ENCODE measurements around the gene ARHGEF9.

Gene ARHGEF9

DNA sequence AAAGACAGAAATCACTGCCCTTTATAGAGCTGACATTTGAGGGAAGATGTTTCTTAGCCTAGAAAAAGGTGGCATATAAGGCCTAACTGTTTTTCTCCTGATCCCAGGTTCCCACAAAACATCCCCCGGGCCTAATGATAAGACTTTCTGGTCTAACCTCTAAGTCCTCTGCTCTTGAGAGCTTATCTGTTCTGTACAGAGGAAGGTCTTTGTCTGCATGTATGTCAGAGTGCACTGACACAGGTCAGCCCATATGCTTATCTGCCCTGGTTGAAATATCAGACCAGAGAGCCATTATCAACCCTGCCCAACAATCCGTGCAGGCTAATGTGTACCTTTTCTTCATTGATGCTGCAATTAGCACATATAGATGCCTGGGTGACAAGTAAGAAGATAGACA is 76.2 kb downstream of the ARHGEF9 start:
- H3K9ac ChIP-seq (ENCODE audit: low read length), result no peak overlapping the region
- no peaks in the 10 kb centered on the region for H3K4me1 ChIP-seq (ENCODE audit: control insufficient read depth, low read depth, low read length)
- no peak overlapping the region for H3K27ac ChIP-seq (ENCODE audit: low read length)
- no peak overlapping the region for H3K4me3 ChIP-seq (ENCODE audit: low read length)
- H3K9me3 ChIP-seq (ENCODE audit: control insufficient read depth, low read depth, low read length), result peaks cover 9% of the 10 kb centered on the region
- peaks cover 12% of the 10 kb centered on the region for H3K36me3 ChIP-seq (ENCODE audit: control insufficient read depth, low read depth, low read length)
- H3K27me3 ChIP-seq (ENCODE audit: control insufficient read depth, insufficient read depth, low read length), result no peaks in the 10 kb centered on the region

GRCh38 chrX:63702556-63702955 is 82.5 kb downstream of the ARHGEF9 start:
- Histone ChIP-seq H3K4me1 (ENCODE audit: control insufficient read depth, low read depth, low read length) (no peaks in the 10 kb centered on the region), H3K9ac (ENCODE audit: low read length) (no peak overlapping the region), H3K27me3 (ENCODE audit: control insufficient read depth, insufficient read depth, low read length) (no peaks in the 10 kb centered on the region), H3K9me3 (ENCODE audit: control insufficient read depth, low read depth, low read length) (peaks cover 16% of the 10 kb centered on the region), H3K4me3 (ENCODE audit: low read length) (no peak overlapping the region), H3K36me3 (ENCODE audit: control insufficient read depth, low read depth, low read length) (peaks cover 24% of the 10 kb centered on the region), H3K27ac (ENCODE audit: low read length) (no peak overlapping the region)

GRCh38 chrX:63686878-63687714 is 97.9 kb downstream of the ARHGEF9 start:
- H3K4me3 ChIP-seq (ENCODE audit: low read length), result no peak overlapping the region
- H3K27me3 ChIP-seq (ENCODE audit: control insufficient read depth, insufficient read depth, low read length), result no peaks in the 10 kb centered on the region
- no peak overlapping the region for H3K9ac ChIP-seq (ENCODE audit: low read length)
- no peaks in the 10 kb centered on the region for H3K4me1 ChIP-seq (ENCODE audit: control insufficient read depth, low read depth, low read length)
- H3K27ac ChIP-seq (ENCODE audit: low read length), result no peak overlapping the region
- H3K36me3 ChIP-seq (ENCODE audit: control insufficient read depth, low read depth, low read length), result no peaks in the 10 kb centered on the region
- peaks cover 38% of the 10 kb centered on the region for H3K9me3 ChIP-seq (ENCODE audit: control insufficient read depth, low read depth, low read length)

- Histone ChIP-seq H3K27me3 (ENCODE audit: control insufficient read depth, insufficient read depth, low read length) (no peaks in the 10 kb centered on the region), H3K36me3 (ENCODE audit: control insufficient read depth, low read depth, low read length) (peaks cover 3% of the 10 kb centered on the region), H3K9me3 (ENCODE audit: control insufficient read depth, low read depth, low read length) (peaks cover 13% of the 10 kb centered on the region), H3K9ac (ENCODE audit: low read length) (no peak overlapping the region), H3K4me1 (ENCODE audit: control insufficient read depth, low read depth, low read length) (no peaks in the 10 kb centered on the region), H3K4me3 (ENCODE audit: low read length) (no peak overlapping the region), H3K27ac (ENCODE audit: low read length) (no peak overlapping the region)
Measured at GRCh38 chrX:63680423-63680822, 104.6 kb downstream of the ARHGEF9 start.

DNA sequence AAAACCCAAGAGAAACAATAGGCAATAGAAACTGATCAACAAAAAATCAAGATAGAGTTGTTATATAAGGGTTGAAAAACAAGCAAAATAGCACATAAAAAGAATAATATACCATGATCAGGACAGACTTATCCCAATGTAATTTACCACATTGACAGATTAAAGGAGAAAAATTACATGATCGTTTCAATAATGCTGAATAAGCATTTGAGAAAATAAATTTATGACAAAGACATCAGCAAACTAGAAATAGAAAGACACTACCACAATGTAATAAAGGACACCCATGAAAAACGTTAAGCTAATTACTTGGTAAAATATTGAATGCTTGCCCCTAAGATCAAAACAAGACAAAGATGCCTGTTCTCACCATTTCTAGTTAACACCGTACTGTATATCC is 105.6 kb downstream of the ARHGEF9 start:
- H3K27ac ChIP-seq (ENCODE audit: low read length), result no peak overlapping the region
- no peak overlapping the region for H3K9ac ChIP-seq (ENCODE audit: low read length)
- H3K4me1 ChIP-seq (ENCODE audit: control insufficient read depth, low read depth, low read length), result no peaks in the 10 kb centered on the region
- peaks cover 13% of the 10 kb centered on the region for H3K9me3 ChIP-seq (ENCODE audit: control insufficient read depth, low read depth, low read length)
- H3K36me3 ChIP-seq (ENCODE audit: control insufficient read depth, low read depth, low read length), result peaks cover 3% of the 10 kb centered on the region
- no peaks in the 10 kb centered on the region for H3K27me3 ChIP-seq (ENCODE audit: control insufficient read depth, insufficient read depth, low read length)
- no peak overlapping the region for H3K4me3 ChIP-seq (ENCODE audit: low read length)

GRCh38 chrX:63675716-63676115 is 109.3 kb downstream of the ARHGEF9 start:
- Histone ChIP-seq H3K36me3 (ENCODE audit: control insufficient read depth, low read depth, low read length) (peaks cover 32% of the 10 kb centered on the region), H3K27me3 (ENCODE audit: control insufficient read depth, insufficient read depth, low read length) (no peaks in the 10 kb centered on the region), H3K9me3 (ENCODE audit: control insufficient read depth, low read depth, low read length) (peaks cover 8% of the 10 kb centered on the region), H3K27ac (ENCODE audit: low read length) (no peak overlapping the region), H3K9ac (ENCODE audit: low read length) (no peak overlapping the region), H3K4me3 (ENCODE audit: low read length) (no peak overlapping the region), H3K4me1 (ENCODE audit: control insufficient read depth, low read depth, low read length) (no peaks in the 10 kb centered on the region)

GRCh38 chrX:63673896-63674295 is 111.1 kb downstream of the ARHGEF9 start:
- no peak overlapping the region for H3K27ac ChIP-seq (ENCODE audit: low read length)
- H3K9ac ChIP-seq (ENCODE audit: low read length), result no peak overlapping the region
- H3K9me3 ChIP-seq (ENCODE audit: control insufficient read depth, low read depth, low read length), result peaks cover 13% of the 10 kb centered on the region
- peaks cover 36% of the 10 kb centered on the region for H3K36me3 ChIP-seq (ENCODE audit: control insufficient read depth, low read depth, low read length)
- H3K27me3 ChIP-seq (ENCODE audit: control insufficient read depth, insufficient read depth, low read length), result no peaks in the 10 kb centered on the region
- H3K4me1 ChIP-seq (ENCODE audit: control insufficient read depth, low read depth, low read length), result no peaks in the 10 kb centered on the region
- no peak overlapping the region for H3K4me3 ChIP-seq (ENCODE audit: low read length)

- Histone ChIP-seq H3K9me3 (ENCODE audit: control insufficient read depth, low read depth, low read length) (peaks cover 15% of the 10 kb centered on the region), H3K27ac (ENCODE audit: low read length) (no peak overlapping the region), H3K9ac (ENCODE audit: low read length) (no peak overlapping the region), H3K36me3 (ENCODE audit: control insufficient read depth, low read depth, low read length) (peaks cover 13% of the 10 kb centered on the region), H3K27me3 (ENCODE audit: control insufficient read depth, insufficient read depth, low read length) (no peaks in the 10 kb centered on the region), H3K4me1 (ENCODE audit: control insufficient read depth, low read depth, low read length) (no peaks in the 10 kb centered on the region), H3K4me3 (ENCODE audit: low read length) (no peak overlapping the region)
Measured at GRCh38 chrX:63664741-63665140, 120.3 kb downstream of the ARHGEF9 start.

- no peak overlapping the region for H3K9ac ChIP-seq (ENCODE audit: low read length)
- H3K4me1 ChIP-seq (ENCODE audit: control insufficient read depth, low read depth, low read length), result no peaks in the 10 kb centered on the region
- no peaks in the 10 kb centered on the region for H3K27me3 ChIP-seq (ENCODE audit: control insufficient read depth, insufficient read depth, low read length)
- peaks cover 13% of the 10 kb centered on the region for H3K9me3 ChIP-seq (ENCODE audit: control insufficient read depth, low read depth, low read length)
- H3K36me3 ChIP-seq (ENCODE audit: control insufficient read depth, low read depth, low read length), result peaks cover 13% of the 10 kb centered on the region
- no peak overlapping the region for H3K4me3 ChIP-seq (ENCODE audit: low read length)
- no peak overlapping the region for H3K27ac ChIP-seq (ENCODE audit: low read length)
Measured at GRCh38 chrX:63664083-63664482, 120.9 kb downstream of the ARHGEF9 start.

DNA sequence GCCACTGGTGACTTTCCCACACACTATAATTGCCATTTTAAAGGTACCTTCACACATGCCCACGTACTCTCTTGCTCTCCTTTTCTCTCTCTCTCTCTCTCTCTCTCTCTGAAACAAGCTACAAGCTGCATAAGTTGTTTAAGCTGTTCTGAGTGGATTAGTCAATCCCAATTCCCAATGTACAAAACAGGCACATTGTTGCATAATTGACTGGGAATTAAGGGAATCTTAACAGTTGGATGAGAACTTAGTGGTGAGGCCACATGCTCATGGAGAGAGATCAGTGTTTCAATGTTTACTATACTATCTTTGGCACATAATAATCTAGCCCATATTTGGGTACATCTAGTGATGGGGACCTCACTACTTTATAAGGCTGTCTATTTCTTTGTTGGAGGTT is 123.3 kb downstream of the ARHGEF9 start:
- no peaks in the 10 kb centered on the region for H3K27me3 ChIP-seq (ENCODE audit: control insufficient read depth, insufficient read depth, low read length)
- H3K4me3 ChIP-seq (ENCODE audit: low read length), result no peak overlapping the region
- no peak overlapping the region for H3K27ac ChIP-seq (ENCODE audit: low read length)
- no peaks in the 10 kb centered on the region for H3K4me1 ChIP-seq (ENCODE audit: control insufficient read depth, low read depth, low read length)
- H3K9ac ChIP-seq (ENCODE audit: low read length), result no peak overlapping the region
- H3K9me3 ChIP-seq (ENCODE audit: control insufficient read depth, low read depth, low read length), result peaks cover 6% of the 10 kb centered on the region
- H3K36me3 ChIP-seq (ENCODE audit: control insufficient read depth, low read depth, low read length), result peaks cover 12% of the 10 kb centered on the region

DNA sequence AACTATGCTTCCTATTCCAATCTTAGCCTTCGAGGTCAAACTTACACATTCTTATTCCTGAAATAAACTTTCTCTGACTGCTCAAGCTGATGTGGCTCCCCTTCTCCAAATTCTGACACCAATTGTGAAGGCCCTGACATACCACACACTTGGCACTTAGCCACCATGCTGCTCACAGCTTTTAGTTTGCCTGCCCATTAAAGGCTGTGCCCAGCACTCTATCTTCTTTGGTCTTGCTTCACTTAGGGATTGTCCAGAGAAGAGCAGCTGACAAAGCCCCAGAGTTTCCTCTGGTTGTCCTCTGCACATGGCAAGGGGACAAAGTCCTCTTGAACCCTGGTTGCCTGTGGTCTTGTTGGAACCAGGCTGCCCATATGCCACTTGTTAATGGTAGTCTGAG is 126.1 kb downstream of the ARHGEF9 start:
- H3K27ac ChIP-seq (ENCODE audit: low read length), result no peak overlapping the region
- H3K27me3 ChIP-seq (ENCODE audit: control insufficient read depth, insufficient read depth, low read length), result no peaks in the 10 kb centered on the region
- no peaks in the 10 kb centered on the region for H3K4me1 ChIP-seq (ENCODE audit: control insufficient read depth, low read depth, low read length)
- peaks cover 3% of the 10 kb centered on the region for H3K36me3 ChIP-seq (ENCODE audit: control insufficient read depth, low read depth, low read length)
- H3K9ac ChIP-seq (ENCODE audit: low read length), result no peak overlapping the region
- H3K9me3 ChIP-seq (ENCODE audit: control insufficient read depth, low read depth, low read length), result no peaks in the 10 kb centered on the region
- no peak overlapping the region for H3K4me3 ChIP-seq (ENCODE audit: low read length)

DNA sequence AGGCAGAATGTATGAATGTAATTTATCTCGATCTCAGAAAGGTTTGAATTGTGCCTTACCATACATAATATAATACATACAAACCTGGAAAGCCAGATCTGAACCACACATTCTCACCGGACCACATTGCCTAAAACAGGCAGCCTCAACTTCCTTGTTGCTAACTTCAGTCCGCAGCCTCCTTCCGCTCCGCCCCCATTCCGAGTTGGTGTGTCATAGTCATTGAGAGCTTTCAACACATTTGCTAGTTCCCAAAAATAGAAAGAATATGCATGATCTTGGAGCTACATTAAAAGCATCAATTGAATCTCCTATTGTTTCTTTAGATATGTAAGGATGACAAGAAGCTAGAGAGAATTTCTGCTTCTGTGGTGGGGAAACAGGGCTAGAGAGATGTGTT is 127.2 kb downstream of the ARHGEF9 start:
- H3K4me3 ChIP-seq (ENCODE audit: low read length), result no peak overlapping the region
- H3K27ac ChIP-seq (ENCODE audit: low read length), result no peak overlapping the region
- H3K27me3 ChIP-seq (ENCODE audit: control insufficient read depth, insufficient read depth, low read length), result no peaks in the 10 kb centered on the region
- peaks cover 3% of the 10 kb centered on the region for H3K36me3 ChIP-seq (ENCODE audit: control insufficient read depth, low read depth, low read length)
- peaks cover 4% of the 10 kb centered on the region for H3K9me3 ChIP-seq (ENCODE audit: control insufficient read depth, low read depth, low read length)
- no peak overlapping the region for H3K9ac ChIP-seq (ENCODE audit: low read length)
- no peaks in the 10 kb centered on the region for H3K4me1 ChIP-seq (ENCODE audit: control insufficient read depth, low read depth, low read length)

Measured in iPS-18a (cell line).